GM12878 (cell line): ENCODE measurements around the gene NCBP3. TPM values are rescaled to one million over a fixed set of nuclear protein-coding genes. Genes with fewer than 3 reads are reported as not detected.

Source experiments
- ATAC-seq: fragments of 200-7000 bp; cut with Tn5 transposase; 3 replicates; pipeline ENCODE4 v1.9.1; 2020; ENCODE audit warnings: mild to moderate bottlenecking, moderate library complexity
- BruUV-seq: library from RNA; stranded (reverse); fragments of 400-500 nt; replicated peaks from 2 replicates; lab custom pipeline; 2021; lab: Mats Ljungman, UMichigan
- CTCF ChIA-PET: fragments of 300-600 bp; sonication (Branson Sonifier 250); formaldehyde crosslinking; extraction: SDS; loops from one replicate; lab custom pipeline; 2021; ENCODE audit warnings: inconsistent platforms; lab: Yijun Ruan, JAX
- POLR2A ChIA-PET: fragments of 350-600 bp; formaldehyde crosslinking; extraction: SDS; loops from one replicate; lab custom pipeline; 2021; ENCODE audit warnings: inconsistent platforms; lab: Charles Lee
- RAD21 ChIA-PET: fragments of 300-600 bp; sonication (Branson Sonifier 250); formaldehyde crosslinking; loops from one replicate; lab custom pipeline; 2023; ENCODE audit warnings: antibody characterized with exemption; ENCODE audit not compliant: unreplicated experiment; lab: Charles Lee
- SMC1A ChIA-PET: fragments of 300-600 bp; sonication (Branson Sonifier 250); formaldehyde crosslinking; loops from one replicate; lab custom pipeline; 2023; ENCODE audit not compliant: unreplicated experiment, uncharacterized antibody; lab: Charles Lee
- DNase-seq: peaks from one replicate; pipeline ENCODE4 v3.0.0-alpha.2; 2011; ENCODE audit warnings: low read depth, low spot score
- FAIRE-seq: peaks from 3 replicates; lab custom pipeline; 2011; peaks lifted over from hg19 to GRCh38; lab: Jason Lieb, UNC
- H2AFZ ChIP-seq: 2 replicates; pipeline ENCODE4 v1.6.0; 2011; ENCODE audit warnings: low read depth, low read length, control low read depth; ENCODE audit not compliant: control insufficient read depth
- H3K27ac ChIP-seq: 2 replicates; pipeline ENCODE4 v1.5.1; 2011; ENCODE audit warnings: control low read depth; ENCODE audit not compliant: control insufficient read depth, insufficient read depth
- H3K27me3 ChIP-seq, 2 experiments: replicated peaks in 1 of 2; 2 replicates each; pipeline versions ENCODE4 v1.6.0 to v1.6.1; 2011; ENCODE audit warnings: low read length in 1 of 2; ENCODE audit not compliant: control insufficient read depth in 2 of 2, insufficient read depth in 2 of 2
- H3K36me3 ChIP-seq, 2 experiments: 2 replicates each; pipeline ENCODE4 v1.5.1; 2011; ENCODE audit warnings: low read length in 1 of 2; ENCODE audit not compliant: control insufficient read depth in 2 of 2, insufficient read depth in 2 of 2
- H3K4me1 ChIP-seq: 2 replicates; pipeline ENCODE4 v1.6.1; 2011; ENCODE audit warnings: mild to moderate bottlenecking, low read length, moderate library complexity, mixed read lengths; ENCODE audit not compliant: control insufficient read depth, insufficient read depth
- H3K4me2 ChIP-seq: 2 replicates; pipeline ENCODE4 v1.6.0; 2011; ENCODE audit warnings: control low read depth; ENCODE audit not compliant: control insufficient read depth, insufficient read depth
- H3K4me3 ChIP-seq: fragments of 200-600 bp; sonication (generic); 2 replicates; pipeline ENCODE4 v1.5.1; 2016
- H3K79me2 ChIP-seq: 2 replicates; pipeline ENCODE4 v1.6.0; 2011; ENCODE audit warnings: low read length; ENCODE audit not compliant: control insufficient read depth, insufficient read depth
- H3K9ac ChIP-seq: 2 replicates; pipeline ENCODE4 v1.8.0; 2011; ENCODE audit warnings: low read length, control low read depth, mixed read lengths; ENCODE audit not compliant: control insufficient read depth, insufficient read depth
- H3K9me3 ChIP-seq: replicated peaks from 3 replicates; pipeline ENCODE4 v1.5.1; 2011; ENCODE audit warnings: mild to moderate bottlenecking, low read length; ENCODE audit not compliant: control insufficient read depth, insufficient read depth
- H4K20me1 ChIP-seq: 2 replicates; pipeline ENCODE4 v1.6.0; 2011; ENCODE audit not compliant: control insufficient read depth, insufficient read depth
- POU2F2 ChIP-seq: IDR thresholded peaks from 3 replicates; pipeline ENCODE4 v1.6.1; 2011; ENCODE audit warnings: low read depth, mild to moderate bottlenecking, low read length, borderline replicate concordance
- RFX5 ChIP-seq: IDR thresholded peaks from 2 replicates; pipeline ENCODE4 v1.6.1; 2011; ENCODE audit warnings: low read depth, low read length, improper control_type of control experiment
- SMAD5 ChIP-seq: IDR thresholded peaks from 2 replicates; pipeline ENCODE4 v1.6.1; 2016; ENCODE audit warnings: antibody characterized with exemption, low read depth
- WGBS: methylation state at CpG from one replicate; pipeline ENCODE4 v1.1.6; 2016; ENCODE audit warnings: low lambda C conversion rate; ENCODE audit not compliant: insufficient replicate concordance, insufficient coverage; ENCODE audit errors: missing lambda C conversion rate; 5-methylcytosine and 5-hydroxymethylcytosine counted together
- in situ Hi-C: fragments of 300-500 bp; cut with MboI; formaldehyde crosslinking; loops from 9 replicates; pipeline ENCODE4 v1.14.3; 2018; ENCODE audit warnings: mixed read lengths
- intact Hi-C: fragments of 100-400 bp; cut with micrococcal nuclease; formaldehyde crosslinking; loops from one replicate; pipeline ENCODE4 v1.14.2; 2022; ENCODE audit not compliant: unreplicated experiment
- polyA plus RNA-seq, 11 experiments: library from polyadenylated mRNA; depleted of rRNA in 4 of 11; unstranded in 6 of 11; stranded (reverse) in 5 of 11; fragments of >200 nt; fragmentation: Nextera tagmentation in 4 of 11; fragmentation: Illumina TruSeq in 1 of 11; extraction: Ambion mirVana in 4 of 11; extraction: Trizol in 1 of 11; gene quantifications; 1 replicate in 1 of 11; 2 replicates in 10 of 11; pipeline versions ENCODE4 v1.2.1 to v1.2.3, GENCODE V29; 2011 to 2016; ENCODE audit warnings: inconsistent platforms in 2 of 11, missing spikeins in 2 of 11, low read depth in 1 of 11
- total RNA-seq, 4 experiments: library from RNA; depleted of rRNA in 3 of 4; stranded (reverse); fragments of >200 nt in 3 of 4; fragmentation: Illumina TruSeq in 1 of 4; extraction: Trizol in 1 of 4; gene quantifications; 2 replicates each; pipeline versions ENCODE4 v1.2.1 to v1.2.3, GENCODE V29; 2013 to 2021
- TF ChIP-seq, protein P1 (sequence below): IDR thresholded peaks from 2 replicates; pipeline ENCODE4 v1.6.1; 2012; ENCODE audit warnings: improper control_type of control experiment, low read depth, low read length; ENCODE audit not compliant: insufficient replicate concordance

The NCBP3 gene
- total and polyA plus RNA-seq, 10 of the 15 experiments (the other 5 are each of a cell fraction or from before 2014, with no cell fraction given), result 5.2 to 32.0 (median 23.2) TPM

DNA sequence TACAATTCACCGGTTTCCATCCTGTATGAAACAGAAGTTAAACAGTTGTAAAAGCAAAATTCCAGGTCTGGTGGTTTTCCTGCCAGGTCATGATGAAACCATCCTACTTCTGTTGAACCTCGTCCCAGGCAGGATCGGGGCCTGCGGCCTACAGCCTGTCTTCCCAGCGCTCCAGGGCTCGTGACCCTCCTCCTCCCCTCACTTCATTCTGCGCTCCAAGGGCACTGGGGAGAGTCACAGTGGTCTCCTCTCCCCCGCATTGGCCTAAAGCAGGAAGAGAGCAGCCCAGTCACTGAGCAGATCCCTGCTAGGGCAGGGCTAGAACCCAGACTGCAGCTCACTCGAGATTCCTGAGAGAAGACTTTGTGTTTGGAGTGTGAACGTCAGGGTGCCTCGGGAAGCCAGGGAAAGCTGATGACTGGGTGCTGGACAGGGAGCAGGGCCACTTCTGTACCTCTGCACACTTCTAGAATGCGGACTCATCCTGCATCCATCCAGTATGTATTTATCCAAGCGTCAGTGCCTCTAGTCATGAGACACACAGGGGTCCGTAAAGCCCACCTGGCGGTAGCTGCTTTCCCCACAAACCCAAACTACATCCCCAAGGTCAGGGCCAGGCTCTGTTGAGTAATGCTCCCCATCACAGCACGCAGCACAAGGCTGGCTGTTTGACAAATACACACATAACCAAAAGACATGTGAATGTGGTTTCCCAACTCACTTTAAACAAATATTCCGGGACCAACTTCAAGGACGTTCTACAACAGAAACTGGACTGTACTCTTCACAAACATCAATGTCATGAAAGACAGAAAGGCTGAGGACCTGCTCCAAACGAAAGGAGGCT lies 43.4 kb downstream of the NCBP3 start:
- H3K4me2 ChIP-seq, result no peak overlapping the region
- no peaks in the 10 kb centered on the region for H3K79me2 ChIP-seq
- no peaks in the 10 kb centered on the region for H3K36me3 ChIP-seq
- no peak overlapping the region for H3K9ac ChIP-seq
- intact Hi-C loops (no loop called here), in situ Hi-C loops (no loop called here)
- peaks cover 37% of the 10 kb centered on the region for H3K4me1 ChIP-seq
- 82% methylated on average over 19 of the region's 19 CpGs for WGBS
- DNase-seq (no peak), FAIRE-seq (no peak), ATAC-seq (no peak)
- no peaks in the 10 kb centered on the region for H4K20me1 ChIP-seq
- no TSS peak for BruUV-seq
- no peaks in the 10 kb centered on the region for H3K27me3 ChIP-seq
- H2AFZ ChIP-seq, result no peak overlapping the region
- ChIA-PET POLR2A (no interaction called here), RAD21 (no interaction called here), CTCF (no interaction called here), SMC1A (no interaction called here)
- H3K4me3 ChIP-seq, result no peak overlapping the region
- no peaks in the 10 kb centered on the region for H3K9me3 ChIP-seq
- H3K27ac ChIP-seq, result no peak overlapping the region
- TF ChIP-seq POU2F2 (no peak), SMAD5 (no peak), RFX5 (no peak)
- TF ChIP-seq, protein P1, sequence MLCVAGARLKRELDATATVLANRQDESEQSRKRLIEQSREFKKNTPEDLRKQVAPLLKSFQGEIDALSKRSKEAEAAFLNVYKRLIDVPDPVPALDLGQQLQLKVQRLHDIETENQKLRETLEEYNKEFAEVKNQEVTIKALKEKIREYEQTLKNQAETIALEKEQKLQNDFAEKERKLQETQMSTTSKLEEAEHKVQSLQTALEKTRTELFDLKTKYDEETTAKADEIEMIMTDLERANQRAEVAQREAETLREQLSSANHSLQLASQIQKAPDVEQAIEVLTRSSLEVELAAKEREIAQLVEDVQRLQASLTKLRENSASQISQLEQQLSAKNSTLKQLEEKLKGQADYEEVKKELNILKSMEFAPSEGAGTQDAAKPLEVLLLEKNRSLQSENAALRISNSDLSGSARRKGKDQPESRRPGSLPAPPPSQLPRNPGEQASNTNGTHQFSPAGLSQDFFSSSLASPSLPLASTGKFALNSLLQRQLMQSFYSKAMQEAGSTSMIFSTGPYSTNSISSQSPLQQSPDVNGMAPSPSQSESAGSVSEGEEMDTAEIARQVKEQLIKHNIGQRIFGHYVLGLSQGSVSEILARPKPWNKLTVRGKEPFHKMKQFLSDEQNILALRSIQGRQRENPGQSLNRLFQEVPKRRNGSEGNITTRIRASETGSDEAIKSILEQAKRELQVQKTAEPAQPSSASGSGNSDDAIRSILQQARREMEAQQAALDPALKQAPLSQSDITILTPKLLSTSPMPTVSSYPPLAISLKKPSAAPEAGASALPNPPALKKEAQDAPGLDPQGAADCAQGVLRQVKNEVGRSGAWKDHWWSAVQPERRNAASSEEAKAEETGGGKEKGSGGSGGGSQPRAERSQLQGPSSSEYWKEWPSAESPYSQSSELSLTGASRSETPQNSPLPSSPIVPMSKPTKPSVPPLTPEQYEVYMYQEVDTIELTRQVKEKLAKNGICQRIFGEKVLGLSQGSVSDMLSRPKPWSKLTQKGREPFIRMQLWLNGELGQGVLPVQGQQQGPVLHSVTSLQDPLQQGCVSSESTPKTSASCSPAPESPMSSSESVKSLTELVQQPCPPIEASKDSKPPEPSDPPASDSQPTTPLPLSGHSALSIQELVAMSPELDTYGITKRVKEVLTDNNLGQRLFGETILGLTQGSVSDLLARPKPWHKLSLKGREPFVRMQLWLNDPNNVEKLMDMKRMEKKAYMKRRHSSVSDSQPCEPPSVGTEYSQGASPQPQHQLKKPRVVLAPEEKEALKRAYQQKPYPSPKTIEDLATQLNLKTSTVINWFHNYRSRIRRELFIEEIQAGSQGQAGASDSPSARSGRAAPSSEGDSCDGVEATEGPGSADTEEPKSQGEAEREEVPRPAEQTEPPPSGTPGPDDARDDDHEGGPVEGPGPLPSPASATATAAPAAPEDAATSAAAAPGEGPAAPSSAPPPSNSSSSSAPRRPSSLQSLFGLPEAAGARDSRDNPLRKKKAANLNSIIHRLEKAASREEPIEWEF, result no peak
